ENCODE measurements around the gene TMEM184A.

The TMEM184A gene

GRCh38 chr7:1567896-1568510 is 12.0 kb upstream of the TMEM184A start:
- DNase-seq (ENCODE audit: low spot score) = peak; percentile 18

- no peak for DNase-seq (ENCODE audit: low spot score)
These were observed 11.2 kb upstream of the TMEM184A start for GRCh38 chr7:1567049-1567771.

- no peak for DNase-seq (ENCODE audit: low spot score)
These were observed 10.7 kb upstream of the TMEM184A start for GRCh38 chr7:1566687-1567048.

GRCh38 chr7:1564603-1565022 is 8.6 kb upstream of the TMEM184A start:
- DNase-seq (ENCODE audit: low spot score) = no peak

- no peak for DNase-seq (ENCODE audit: low spot score)
These were observed 8.1 kb upstream of the TMEM184A start for GRCh38 chr7:1563981-1564602.

- no peak for DNase-seq (ENCODE audit: low spot score)
These were observed 6.6 kb upstream of the TMEM184A start for GRCh38 chr7:1562597-1563051.

- no peak for DNase-seq (ENCODE audit: low spot score)
These were observed 6.1 kb upstream of the TMEM184A start for GRCh38 chr7:1562116-1562515.

GRCh38 chr7:1561036-1561940 is 5.3 kb upstream of the TMEM184A start:
- no peak for DNase-seq (ENCODE audit: low spot score)

GRCh38 chr7:1560620-1561031 is 4.6 kb upstream of the TMEM184A start:
- DNase-seq (ENCODE audit: low spot score) = no peak

- no peak for DNase-seq (ENCODE audit: low spot score)
These were observed 3.9 kb upstream of the TMEM184A start for GRCh38 chr7:1559626-1560590.

GRCh38 chr7:1558841-1559625 is 3.0 kb upstream of the TMEM184A start:
- DNase-seq (ENCODE audit: low spot score) = no peak

- no peak for DNase-seq (ENCODE audit: low spot score)
These were observed 2.3 kb upstream of the TMEM184A start for GRCh38 chr7:1558181-1558811.

GRCh38 chr7:1557771-1558170 is 1.8 kb upstream of the TMEM184A start:
- no peak for DNase-seq (ENCODE audit: low spot score)

GRCh38 chr7:1557006-1557405 is 1.0 kb upstream of the TMEM184A start:
- DNase-seq (ENCODE audit: low spot score) = no peak

GRCh38 chr7:1555046-1555812 is 776 bp downstream of the TMEM184A start:
- DNase-seq (ENCODE audit: low spot score) = no peak

- no peak for DNase-seq (ENCODE audit: low spot score)
These were observed 1.5 kb downstream of the TMEM184A start for GRCh38 chr7:1554333-1555045.

- no peak for DNase-seq (ENCODE audit: low spot score)
These were observed 2.3 kb downstream of the TMEM184A start for GRCh38 chr7:1553512-1554210.

GRCh38 chr7:1552200-1552599 is 3.8 kb downstream of the TMEM184A start:
- DNase-seq (ENCODE audit: low spot score) = no peak
